Neural cell (in vitro differentiated cells): ENCODE data around the gene IKBKG. TPM values are rescaled to one million over a fixed set of nuclear protein-coding genes. Genes with fewer than 3 reads are reported as not detected.

Experiments
- H2AFZ ChIP-seq: fragments of 200-600, 300-800 bp; sonication (generic), shearing (Covaris generic); 2 replicates; pipeline ENCODE4 v1.6.0; 2014; ENCODE audit warnings: low read depth, mild to moderate bottlenecking, antibody characterized with exemption, low read length, moderate library complexity
- H3F3A ChIP-seq: fragments of 200-600 bp; shearing (Covaris generic); 2 replicates; pipeline ENCODE4 v1.6.1; 2016; ENCODE audit warnings: mild to moderate bottlenecking, moderate library complexity, mixed read lengths, antibody characterized with exemption, low read length; ENCODE audit not compliant: insufficient read depth, poor library complexity, severe bottlenecking
- H3K27ac ChIP-seq: fragments of 200-600, 300-800 bp; sonication (generic), shearing (Covaris generic); 2 replicates; pipeline ENCODE4 v1.5.1; 2014; ENCODE audit warnings: mild to moderate bottlenecking, low read length, moderate library complexity
- H3K27me3 ChIP-seq: fragments of 300-800, 200-600 bp; sonication (generic), shearing (Covaris generic); 2 replicates; pipeline ENCODE4 v1.6.0; 2014; ENCODE audit warnings: mild to moderate bottlenecking, low read depth, low read length, moderate library complexity; ENCODE audit not compliant: insufficient read depth
- H3K36me3 ChIP-seq: fragments of 300-800, 200-600 bp; sonication (generic), shearing (Covaris generic); 2 replicates; pipeline ENCODE4 v1.5.1; 2014; ENCODE audit warnings: mild to moderate bottlenecking, antibody characterized with exemption, low read length, moderate library complexity; ENCODE audit not compliant: insufficient read depth
- H3K4me2 ChIP-seq: fragments of 300-800, 200-600 bp; sonication (generic), shearing (Covaris generic); 2 replicates; pipeline ENCODE4 v1.6.0; 2014; ENCODE audit warnings: mild to moderate bottlenecking, low read length
- H3K4me3 ChIP-seq: fragments of 300-800, 200-600 bp; sonication (generic), shearing (Covaris generic); 2 replicates; pipeline ENCODE4 v1.5.1; 2014; ENCODE audit warnings: mild to moderate bottlenecking, low read length, moderate library complexity
- H3K79me2 ChIP-seq: fragments of 200-600 bp; shearing (Covaris generic); replicated peaks from 2 replicates; pipeline ENCODE4 v1.6.0; 2014; ENCODE audit warnings: mild to moderate bottlenecking, low read length, moderate library complexity; ENCODE audit not compliant: insufficient read depth
- H3K9ac ChIP-seq: fragments of 300-800, 200-600 bp; sonication (generic), shearing (Covaris generic); 2 replicates; pipeline ENCODE4 v1.6.1; 2016; ENCODE audit warnings: mild to moderate bottlenecking, low read length, mixed read lengths
- H3K9me2 ChIP-seq: fragments of 200-600 bp; shearing (Covaris generic); 2 replicates; pipeline ENCODE4 v1.6.1; 2016; ENCODE audit warnings: mild to moderate bottlenecking, low read length, mixed read lengths; ENCODE audit not compliant: insufficient read depth
- H3K9me3 ChIP-seq: fragments of 200-600, 300-800 bp; sonication (generic), shearing (Covaris generic); 2 replicates; pipeline ENCODE4 v1.6.1; 2016; ENCODE audit warnings: mild to moderate bottlenecking, mixed run types, low read length, moderate library complexity, mixed read lengths
- H4K20me1 ChIP-seq: fragments of 200-600 bp; shearing (Covaris generic); 2 replicates; pipeline ENCODE4 v1.6.1; 2016; ENCODE audit warnings: mild to moderate bottlenecking, mixed run types; ENCODE audit not compliant: insufficient read depth
- CTCF ChIP-seq: fragments of 450-650 bp; IDR thresholded peaks from 2 replicates; pipeline ENCODE4 v1.5.1; 2014; ENCODE audit warnings: antibody characterized with exemption, mild to moderate bottlenecking, moderate library complexity; ENCODE audit not compliant: poor library complexity, severe bottlenecking
- EP300 ChIP-seq: fragments of 450-650 bp; conservative IDR thresholded peaks from 2 replicates; pipeline ENCODE4 v1.6.1; 2014; ENCODE audit warnings: antibody characterized with exemption, mild to moderate bottlenecking, moderate library complexity; ENCODE audit not compliant: poor library complexity, severe bottlenecking
- EZH2 ChIP-seq: fragments of 200-600, 300-800 bp; shearing (Covaris generic), sonication (generic); IDR thresholded peaks from 2 replicates; pipeline ENCODE4 v1.6.1; 2014; ENCODE audit warnings: antibody characterized with exemption, low read length, borderline replicate concordance, mild to moderate bottlenecking; ENCODE audit not compliant: insufficient read depth, poor library complexity, severe bottlenecking
- MXI1 ChIP-seq: fragments of 450-650 bp; conservative IDR thresholded peaks from 2 replicates; pipeline ENCODE4 v1.6.1; 2014; ENCODE audit warnings: antibody characterized with exemption, mild to moderate bottlenecking; ENCODE audit not compliant: poor library complexity, severe bottlenecking
- POLR2AphosphoS5 ChIP-seq: IDR thresholded peaks from 2 replicates; pipeline ENCODE4 v1.6.1; 2012
- RAD21 ChIP-seq: fragments of 450-650 bp; conservative IDR thresholded peaks from 2 replicates; pipeline ENCODE4 v1.6.1; 2014; ENCODE audit warnings: antibody characterized with exemption, mild to moderate bottlenecking, moderate library complexity
- REST ChIP-seq: IDR thresholded peaks from 2 replicates; pipeline ENCODE4 v1.6.1; 2012; ENCODE audit warnings: borderline replicate concordance
- SMC3 ChIP-seq: fragments of 450-650 bp; conservative IDR thresholded peaks from 2 replicates; pipeline ENCODE4 v1.6.1; 2014; ENCODE audit warnings: antibody characterized with exemption, mild to moderate bottlenecking, moderate library complexity; ENCODE audit not compliant: poor library complexity
- TAF1 ChIP-seq: IDR thresholded peaks from 2 replicates; pipeline ENCODE4 v1.6.1; 2012; ENCODE audit warnings: low read depth
- polyA plus RNA-seq: library from polyadenylated mRNA; depleted of rRNA; stranded (reverse); fragments of >200 nt; gene quantifications from 2 replicates; pipeline ENCODE4 v1.2.3, GENCODE V29; 2014

IKBKG gene
- polyA plus RNA-seq, 1 donor from 2014 or later: 37.7 TPM

GRCh38 chrX:154513716-154514115 is 33.7 kb upstream of the IKBKG start:
- H4K20me1 ChIP-seq: no peaks in the 10 kb centered on the region
- no peaks in the 10 kb centered on the region for H3K36me3 ChIP-seq
- H3K4me2 ChIP-seq: no peak overlapping the region
- TF ChIP-seq TAF1: no peak
- TF ChIP-seq REST: no peak
- no peak for TF ChIP-seq RAD21
- no peak for TF ChIP-seq EZH2
- no peak for TF ChIP-seq EP300
- no peak for TF ChIP-seq SMC3
- no peak for TF ChIP-seq POLR2AphosphoS5
- TF ChIP-seq CTCF: no peak
- no peak for TF ChIP-seq MXI1
- no peaks in the 10 kb centered on the region for H3K27me3 ChIP-seq
- H3K27ac ChIP-seq: no peak overlapping the region
- H3F3A ChIP-seq: no peaks in the 10 kb centered on the region
- no peaks in the 10 kb centered on the region for H3K79me2 ChIP-seq
- H3K9me3 ChIP-seq: no peaks in the 10 kb centered on the region
- H3K4me3 ChIP-seq: no peak overlapping the region
- no peaks in the 10 kb centered on the region for H3K9me2 ChIP-seq
- no peak overlapping the region for H3K9ac ChIP-seq
- H2AFZ ChIP-seq: no peak overlapping the region

DNA sequence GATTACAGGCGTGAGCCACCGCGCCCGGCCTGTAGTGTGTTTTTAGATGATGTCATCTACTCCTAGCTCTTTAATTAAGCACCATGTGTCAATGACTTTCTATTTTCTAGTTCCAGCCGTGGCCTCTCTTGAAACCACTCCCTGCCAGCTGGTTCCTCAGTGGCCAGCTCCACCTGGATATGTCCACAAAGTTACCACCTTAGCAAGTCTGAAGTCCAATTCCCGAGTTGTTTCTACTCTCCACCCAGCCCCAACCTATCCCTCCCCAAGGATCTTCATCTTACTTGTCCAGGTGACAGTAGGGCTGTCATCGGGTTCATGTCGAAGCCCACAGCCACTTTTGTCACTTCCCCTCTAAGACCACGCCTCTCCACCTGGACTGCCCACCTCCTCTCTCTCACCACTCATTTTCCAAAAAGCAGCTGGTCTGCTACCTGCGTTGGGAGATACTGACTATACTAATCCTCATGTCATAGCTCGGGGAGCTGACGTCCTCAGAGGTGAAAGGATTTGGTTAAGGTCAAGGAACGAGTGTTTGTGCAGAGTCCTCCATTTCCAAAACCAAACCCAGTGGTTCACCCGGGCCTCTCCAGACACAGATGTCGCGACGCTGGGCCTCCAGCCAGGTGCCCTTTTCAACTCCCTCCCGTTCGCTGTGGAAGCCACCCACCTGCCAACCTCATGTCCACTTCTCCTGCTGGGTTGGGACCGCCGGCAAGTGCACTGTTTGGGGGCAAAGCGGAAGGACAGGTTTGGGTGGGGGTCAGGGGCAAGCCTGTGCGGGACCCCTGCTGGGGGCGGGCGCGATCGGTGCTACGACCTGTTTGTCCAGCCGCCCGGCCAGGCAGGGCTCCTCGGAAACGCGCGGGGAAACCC is 32.1 kb upstream of the IKBKG start:
- H3K9ac ChIP-seq: peak overlapping the region; percentile 83
- no peaks in the 10 kb centered on the region for H3K79me2 ChIP-seq
- no peaks in the 10 kb centered on the region for H3K9me2 ChIP-seq
- TF ChIP-seq EZH2 (no peak), CTCF (no peak), REST (no peak), MXI1 (no peak), POLR2AphosphoS5 (no peak), SMC3 (no peak), EP300 (no peak), TAF1 (no peak), RAD21 (no peak)
- peak overlapping the region; percentile 81 for H3K4me3 ChIP-seq
- no peaks in the 10 kb centered on the region for H3K36me3 ChIP-seq
- H3K4me2 ChIP-seq: peak overlapping the region; percentile 39
- H3K27ac ChIP-seq: peak overlapping the region; percentile 62
- H3K27me3 ChIP-seq: no peaks in the 10 kb centered on the region
- no peaks in the 10 kb centered on the region for H4K20me1 ChIP-seq
- no peak overlapping the region for H2AFZ ChIP-seq
- H3F3A ChIP-seq: no peaks in the 10 kb centered on the region
- no peaks in the 10 kb centered on the region for H3K9me3 ChIP-seq
